ENCODE data around the gene PCDH9.

DNA sequence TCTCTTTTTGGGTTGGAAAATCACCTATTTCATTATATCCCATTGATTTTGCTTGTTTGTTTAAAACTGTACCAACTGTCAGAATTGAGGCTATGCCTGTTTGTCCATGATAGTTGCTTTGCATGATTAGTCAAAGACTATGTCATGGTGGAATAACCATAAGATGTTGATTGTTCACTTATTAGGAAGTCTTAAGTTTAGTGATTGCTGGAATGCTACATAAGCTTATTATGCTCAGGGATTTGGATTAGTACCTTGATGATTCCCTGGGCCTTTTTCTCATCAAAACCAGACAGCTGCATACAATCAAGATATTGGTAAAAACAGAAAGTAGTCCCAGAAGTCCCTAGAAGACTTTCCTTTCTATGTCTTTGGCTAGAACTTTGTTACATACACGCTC, 954.7 kb downstream of the PCDH9 start:
- TF ChIP-seq, protein P1, sequence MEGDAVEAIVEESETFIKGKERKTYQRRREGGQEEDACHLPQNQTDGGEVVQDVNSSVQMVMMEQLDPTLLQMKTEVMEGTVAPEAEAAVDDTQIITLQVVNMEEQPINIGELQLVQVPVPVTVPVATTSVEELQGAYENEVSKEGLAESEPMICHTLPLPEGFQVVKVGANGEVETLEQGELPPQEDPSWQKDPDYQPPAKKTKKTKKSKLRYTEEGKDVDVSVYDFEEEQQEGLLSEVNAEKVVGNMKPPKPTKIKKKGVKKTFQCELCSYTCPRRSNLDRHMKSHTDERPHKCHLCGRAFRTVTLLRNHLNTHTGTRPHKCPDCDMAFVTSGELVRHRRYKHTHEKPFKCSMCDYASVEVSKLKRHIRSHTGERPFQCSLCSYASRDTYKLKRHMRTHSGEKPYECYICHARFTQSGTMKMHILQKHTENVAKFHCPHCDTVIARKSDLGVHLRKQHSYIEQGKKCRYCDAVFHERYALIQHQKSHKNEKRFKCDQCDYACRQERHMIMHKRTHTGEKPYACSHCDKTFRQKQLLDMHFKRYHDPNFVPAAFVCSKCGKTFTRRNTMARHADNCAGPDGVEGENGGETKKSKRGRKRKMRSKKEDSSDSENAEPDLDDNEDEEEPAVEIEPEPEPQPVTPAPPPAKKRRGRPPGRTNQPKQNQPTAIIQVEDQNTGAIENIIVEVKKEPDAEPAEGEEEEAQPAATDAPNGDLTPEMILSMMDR (IDR thresholded peaks at IDR 0.05), result no peak
- no peak for TF ChIP-seq POLR2AphosphoS5 (IDR thresholded peaks at IDR 0.05; ENCODE audit: insufficient read depth in 1 of 2, low read depth in 1 of 2)
